T-helper 1 cell treated with Interleukin-12 subunit alpha and Interleukin-12 subunit beta and Interleukin-4 antibody, amounts not matched to agents 30 μg/mL and 1 μg/mL, for 36 hours (primary cell): ENCODE results near the gene CD81.
"Not testable (repeated sequence)": the region's sequence is repeated elsewhere in the genome, so short reads cannot be mapped to it uniquely, and the experiment has no call there.

Source experiments
- H3K27ac Mint-ChIP-seq: one replicate; pipeline ENCODE4 v1.8.0; 2021; ENCODE audit warnings: mild to moderate bottlenecking, mixed read lengths
- H3K27me3 Mint-ChIP-seq: one replicate; pipeline ENCODE4 v1.8.0; 2021; ENCODE audit warnings: low read depth, mixed read lengths
- H3K36me3 Mint-ChIP-seq: one replicate; pipeline ENCODE4 v1.8.0; 2021; ENCODE audit warnings: low read depth, mixed read lengths
- H3K4me1 Mint-ChIP-seq: one replicate; pipeline ENCODE4 v1.8.0; 2021; ENCODE audit warnings: low read depth, mixed read lengths
- H3K4me3 Mint-ChIP-seq: one replicate; pipeline ENCODE4 v1.8.0; 2021; ENCODE audit warnings: mild to moderate bottlenecking, moderate library complexity, mixed read lengths
- H3K9me3 Mint-ChIP-seq: one replicate; pipeline ENCODE4 v1.8.0; 2021; ENCODE audit warnings: mixed read lengths

The CD81 gene

DNA sequence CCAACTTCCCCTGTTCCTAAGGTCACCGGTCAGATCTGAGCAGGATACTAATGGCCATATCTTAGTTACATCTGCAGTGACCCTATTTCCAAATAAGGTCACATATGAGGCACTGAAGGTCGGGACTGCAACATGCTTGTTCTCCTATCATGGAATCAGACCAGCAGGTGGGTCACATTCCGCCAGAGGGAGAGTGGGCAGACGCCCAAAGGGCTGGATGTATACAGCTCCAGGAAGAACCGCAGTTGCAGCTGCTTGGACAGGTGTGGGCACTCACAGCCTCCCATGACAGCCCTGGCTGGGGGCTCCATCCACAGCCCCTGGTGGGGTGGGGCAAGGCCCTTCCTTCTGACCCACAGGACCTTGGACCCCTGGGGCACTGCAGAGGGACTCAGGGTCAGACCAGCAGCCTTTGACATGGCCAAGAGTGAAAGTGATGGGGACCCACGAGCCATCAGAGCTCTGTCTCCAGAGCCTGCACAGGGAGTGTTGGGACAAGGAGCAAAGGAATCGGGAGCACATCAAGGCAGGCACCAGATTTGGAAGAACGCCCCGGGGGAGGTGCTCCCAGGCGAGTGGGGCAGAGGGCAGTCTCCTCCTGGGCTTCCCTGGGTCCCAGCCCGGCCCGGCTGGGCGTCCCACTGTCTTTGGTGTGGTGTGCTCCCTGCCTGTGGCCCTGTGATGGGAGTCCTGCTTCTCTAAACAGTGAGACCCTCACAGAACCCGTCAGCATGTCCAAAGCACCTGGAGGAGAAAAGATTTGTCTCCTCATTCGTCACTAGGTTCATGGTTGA is 13.3 kb upstream of the CD81 start:
- no peaks in the 10 kb centered on the region for H3K9me3 Mint-ChIP-seq
- H3K27me3 Mint-ChIP-seq: no peaks in the 10 kb centered on the region
- no peaks in the 10 kb centered on the region for H3K36me3 Mint-ChIP-seq
- H3K4me1 Mint-ChIP-seq: no peaks in the 10 kb centered on the region
- H3K4me3 Mint-ChIP-seq: no peak overlapping the region
- no peak overlapping the region for H3K27ac Mint-ChIP-seq

DNA sequence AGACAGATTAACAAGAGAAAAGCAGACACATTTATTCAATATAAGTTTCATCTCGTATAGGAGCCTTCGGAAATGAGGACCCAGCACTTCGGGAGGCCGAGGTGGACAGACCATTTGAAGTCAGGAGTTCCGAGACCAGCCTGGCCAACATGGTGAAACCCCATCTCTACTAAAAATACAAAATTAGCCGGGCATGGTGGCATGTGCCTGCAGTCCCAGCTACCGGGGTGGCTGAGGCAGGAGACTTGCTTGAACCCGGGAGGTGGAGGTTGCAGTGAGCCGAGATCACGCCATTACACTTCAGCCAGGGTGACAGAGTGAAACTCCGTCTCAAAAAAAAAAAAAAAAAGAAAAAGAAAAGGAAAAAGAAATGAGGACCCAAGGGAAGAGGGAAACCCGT is 12.7 kb upstream of the CD81 start:
- H3K4me3 Mint-ChIP-seq, H3K27me3 Mint-ChIP-seq, H3K4me1 Mint-ChIP-seq, H3K9me3 Mint-ChIP-seq, H3K36me3 Mint-ChIP-seq, H3K27ac Mint-ChIP-seq: not testable (repeated sequence)

DNA sequence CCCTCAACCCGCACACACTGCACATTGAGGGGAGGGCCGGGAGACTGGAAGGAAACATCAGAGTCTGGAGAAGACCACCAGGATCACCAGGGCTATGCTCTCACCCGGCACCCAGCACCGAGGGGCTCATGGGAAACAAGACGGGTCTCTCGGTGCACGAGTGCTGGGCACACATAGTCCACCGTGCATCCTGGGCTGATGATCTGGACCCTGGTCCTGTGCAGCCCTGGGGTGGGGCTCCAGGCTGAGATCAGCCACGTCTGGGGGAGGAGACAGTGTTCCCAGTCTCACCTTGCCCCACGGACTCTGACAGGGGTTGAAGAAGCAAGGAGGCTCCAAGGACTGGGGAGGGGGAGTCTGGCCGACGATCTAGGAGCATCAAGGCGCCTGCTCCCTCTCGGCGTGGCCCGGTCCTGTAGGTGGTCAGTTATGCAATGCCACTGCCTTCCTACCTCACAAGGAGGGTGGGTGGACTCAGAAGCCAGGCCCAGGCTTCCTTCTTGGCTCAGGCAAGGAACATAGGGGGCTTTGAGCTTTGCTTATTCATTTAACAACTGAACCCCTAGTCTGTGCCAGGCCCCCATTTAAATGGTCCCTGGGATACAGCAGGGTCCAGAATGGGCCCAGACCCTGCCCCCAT is 11.4 kb upstream of the CD81 start:
- H3K4me1 Mint-ChIP-seq: no peaks in the 10 kb centered on the region
- no peaks in the 10 kb centered on the region for H3K9me3 Mint-ChIP-seq
- no peaks in the 10 kb centered on the region for H3K36me3 Mint-ChIP-seq
- no peak overlapping the region for H3K27ac Mint-ChIP-seq
- H3K27me3 Mint-ChIP-seq: no peaks in the 10 kb centered on the region
- H3K4me3 Mint-ChIP-seq: no peak overlapping the region

DNA sequence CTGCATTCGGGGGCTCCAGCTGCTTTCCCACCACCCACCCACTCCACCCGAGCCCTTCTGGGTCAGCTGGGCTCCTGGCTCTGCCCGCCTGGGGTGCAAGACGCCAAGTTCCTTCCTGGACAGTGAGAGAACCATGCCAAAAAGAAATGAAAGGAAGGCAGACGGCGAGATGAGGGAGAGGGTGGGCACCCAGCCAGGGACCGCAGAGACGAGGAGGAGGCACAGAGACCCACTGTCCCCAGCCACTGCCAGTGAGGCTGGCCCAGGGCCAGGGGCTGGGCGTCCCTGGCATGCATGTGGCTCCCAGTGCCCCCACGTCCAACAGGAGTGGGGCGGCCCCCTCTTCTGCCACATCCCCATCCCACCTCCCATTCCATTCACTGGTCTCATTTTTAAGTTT is 10.8 kb upstream of the CD81 start:
- Mint-ChIP-seq H3K27me3 (no peaks in the 10 kb centered on the region), H3K4me3 (no peak overlapping the region), H3K27ac (no peak overlapping the region), H3K4me1 (no peaks in the 10 kb centered on the region), H3K36me3 (no peaks in the 10 kb centered on the region), H3K9me3 (no peaks in the 10 kb centered on the region)

DNA sequence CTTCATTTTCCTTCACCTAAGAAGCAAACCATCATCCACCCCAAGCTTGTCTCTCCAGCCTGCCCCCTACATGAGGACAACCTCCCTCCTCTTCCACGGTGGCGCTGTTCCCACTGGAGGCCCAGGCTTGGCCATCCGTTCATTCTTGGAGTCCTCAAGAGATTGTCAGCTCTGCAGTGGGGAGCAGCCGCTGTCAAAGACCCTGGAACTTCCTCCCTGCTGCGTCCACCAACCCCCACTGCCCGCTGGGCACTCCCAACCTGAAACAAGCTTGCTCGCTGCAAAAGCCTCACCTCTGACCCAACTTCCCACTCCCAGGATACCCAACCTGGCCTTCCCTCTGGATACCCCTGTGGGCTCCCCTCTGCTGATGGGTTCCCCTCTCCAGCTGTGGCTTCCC is 10.4 kb upstream of the CD81 start:
- Mint-ChIP-seq H3K9me3 (no peaks in the 10 kb centered on the region), H3K4me3 (no peak overlapping the region), H3K4me1 (no peaks in the 10 kb centered on the region), H3K27ac (no peak overlapping the region), H3K27me3 (no peaks in the 10 kb centered on the region), H3K36me3 (no peaks in the 10 kb centered on the region)

DNA sequence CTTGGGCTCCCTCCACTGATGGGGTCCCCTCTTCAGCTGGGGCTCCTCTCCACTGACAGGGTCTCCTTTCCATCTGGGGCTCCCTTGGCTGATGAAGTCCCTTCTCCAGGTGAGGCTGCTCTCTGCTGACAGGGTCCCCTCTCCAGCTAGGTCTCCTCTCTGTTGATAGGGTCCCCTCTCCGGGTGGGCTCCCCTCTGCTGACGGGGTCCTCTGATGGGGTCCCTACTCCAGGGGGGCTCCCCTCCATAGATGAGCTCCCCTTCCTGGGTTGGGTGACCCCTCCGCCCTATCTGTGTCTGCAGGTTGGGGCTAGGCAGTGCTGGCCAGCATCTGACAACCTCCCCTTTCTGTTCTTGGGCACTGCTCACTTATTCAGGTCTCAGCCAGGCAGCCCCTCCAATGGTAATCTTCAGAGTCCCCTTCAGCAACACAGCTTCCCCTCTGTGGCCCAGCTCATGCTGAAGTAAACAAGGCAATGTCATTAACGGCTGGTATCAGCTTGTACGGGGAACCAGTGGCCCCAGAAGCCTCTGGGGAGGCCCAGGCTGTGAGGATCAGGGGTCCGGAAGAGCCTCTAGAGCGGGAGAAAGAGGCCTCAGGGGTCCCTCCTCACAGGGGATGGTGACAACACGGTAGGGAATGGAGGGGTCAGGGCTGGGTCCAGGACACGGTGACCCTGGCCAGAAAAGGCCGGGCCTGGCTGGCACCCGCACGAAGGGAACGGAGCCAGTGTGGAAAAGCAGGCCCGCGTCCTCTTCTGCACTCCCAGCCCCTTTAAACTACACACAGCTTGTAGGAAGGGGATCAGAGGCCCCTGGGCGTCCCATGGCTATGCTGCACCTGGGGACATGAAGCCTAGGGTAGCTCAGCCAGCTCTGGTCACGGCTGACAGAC is 9.6 kb upstream of the CD81 start:
- Mint-ChIP-seq H3K9me3 (no peaks in the 10 kb centered on the region), H3K27me3 (no peaks in the 10 kb centered on the region), H3K4me3 (no peak overlapping the region), H3K4me1 (no peaks in the 10 kb centered on the region), H3K36me3 (no peaks in the 10 kb centered on the region), H3K27ac (no peak overlapping the region)

DNA sequence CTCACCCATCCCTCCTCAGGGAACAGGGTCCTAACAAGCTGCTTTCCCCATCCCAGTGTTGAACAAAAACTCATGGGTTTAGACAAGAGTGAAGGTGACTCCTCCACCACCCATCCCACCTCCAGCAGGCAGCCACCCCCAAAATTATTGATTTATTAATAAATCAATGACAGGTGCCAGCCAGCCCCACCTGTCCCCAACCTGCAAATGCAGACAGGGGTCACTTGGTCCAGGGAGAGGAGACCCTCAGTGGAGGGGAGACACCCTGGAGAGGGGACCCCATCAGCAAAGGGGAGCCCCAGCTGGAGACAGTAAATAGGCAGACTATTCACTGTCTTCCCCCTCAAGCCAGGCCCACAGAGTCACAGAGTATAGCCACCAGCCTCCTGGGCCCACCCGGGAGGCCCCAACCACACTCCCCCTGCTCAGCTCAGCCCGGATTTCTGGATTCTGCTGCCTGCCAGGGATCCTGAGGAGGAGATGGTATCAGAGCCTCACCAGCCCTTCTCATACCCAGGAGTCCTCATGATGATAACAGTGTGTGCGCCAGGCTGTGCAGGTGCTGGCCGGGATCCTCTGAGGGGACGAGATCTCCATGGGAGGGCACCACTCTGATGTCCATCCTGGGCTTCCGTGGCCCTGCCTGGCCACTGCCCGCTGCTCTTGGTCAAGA is 8.8 kb upstream of the CD81 start:
- Mint-ChIP-seq H3K27me3 (no peaks in the 10 kb centered on the region), H3K36me3 (no peaks in the 10 kb centered on the region), H3K4me3 (no peak overlapping the region), H3K4me1 (no peaks in the 10 kb centered on the region), H3K9me3 (no peaks in the 10 kb centered on the region), H3K27ac (no peak overlapping the region)

DNA sequence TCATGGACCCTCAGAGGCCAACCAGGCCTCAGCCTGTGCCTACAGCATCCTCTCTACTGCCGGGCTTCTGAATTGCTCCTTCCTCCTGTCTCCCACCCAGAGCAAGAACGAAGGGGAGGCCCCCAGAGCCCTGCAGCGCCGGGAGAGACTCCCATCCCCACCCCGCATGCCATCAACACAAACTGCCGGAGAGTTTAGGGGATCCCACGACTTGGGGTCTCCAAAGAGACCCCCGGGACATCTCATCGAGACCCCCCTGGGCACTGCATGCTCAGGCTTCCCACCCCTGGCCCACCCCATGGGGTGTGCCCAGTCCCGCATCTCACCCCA is 8.3 kb upstream of the CD81 start:
- Mint-ChIP-seq H3K4me3 (no peak overlapping the region), H3K9me3 (no peaks in the 10 kb centered on the region), H3K4me1 (no peaks in the 10 kb centered on the region), H3K36me3 (no peaks in the 10 kb centered on the region), H3K27ac (no peak overlapping the region), H3K27me3 (no peaks in the 10 kb centered on the region)

DNA sequence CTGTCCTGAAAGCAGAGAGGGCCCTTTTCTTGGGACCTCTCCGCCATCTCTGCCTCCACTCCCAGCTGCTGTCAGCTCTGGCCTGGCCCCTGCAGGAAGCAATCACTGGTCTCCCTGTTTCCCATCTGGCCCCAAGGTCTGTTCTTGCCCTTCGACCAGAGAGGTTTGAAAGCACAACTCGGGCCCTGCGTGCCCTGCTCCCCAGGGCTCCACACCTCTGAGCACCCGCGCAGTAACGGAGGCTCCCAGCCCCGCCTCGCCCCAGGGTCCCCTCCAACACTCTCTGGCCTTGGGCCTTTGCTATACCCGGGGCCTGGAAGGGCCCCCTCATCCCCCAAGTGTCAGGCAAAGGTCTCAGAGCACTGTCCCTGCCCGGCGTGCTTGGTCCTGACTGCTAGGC is 7.8 kb upstream of the CD81 start:
- H3K36me3 Mint-ChIP-seq: no peaks in the 10 kb centered on the region

DNA sequence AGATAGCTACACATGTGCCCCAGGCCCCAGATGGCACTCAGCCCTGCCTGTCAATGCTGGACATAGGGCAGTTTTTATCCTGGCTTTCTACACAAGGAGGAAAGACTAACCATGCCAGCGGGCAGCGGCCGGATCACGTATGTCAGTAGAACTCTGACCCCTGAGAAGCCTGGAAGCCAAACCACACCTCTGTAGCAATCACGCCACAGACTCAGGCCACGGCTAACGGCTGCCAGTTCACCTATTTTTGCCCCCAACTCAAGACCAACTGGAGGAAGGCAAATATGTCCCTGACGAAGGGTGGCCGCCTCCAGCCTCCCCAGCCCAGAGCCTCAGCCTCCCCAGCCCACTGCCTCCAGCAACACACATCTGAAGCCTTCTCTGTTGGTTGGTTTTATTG is 7.2 kb upstream of the CD81 start:
- no peaks in the 10 kb centered on the region for H3K9me3 Mint-ChIP-seq
- H3K27ac Mint-ChIP-seq: no peak overlapping the region
- H3K27me3 Mint-ChIP-seq: no peaks in the 10 kb centered on the region
- H3K4me3 Mint-ChIP-seq: no peak overlapping the region
- no peaks in the 10 kb centered on the region for H3K36me3 Mint-ChIP-seq
- H3K4me1 Mint-ChIP-seq: no peaks in the 10 kb centered on the region

More for the DNA sequence above, 7.8 kb upstream of the CD81 start:
- H3K4me3 Mint-ChIP-seq: no peak overlapping the region
- no peaks in the 10 kb centered on the region for H3K27me3 Mint-ChIP-seq
- H3K4me1 Mint-ChIP-seq: no peaks in the 10 kb centered on the region
- no peaks in the 10 kb centered on the region for H3K9me3 Mint-ChIP-seq
- H3K27ac Mint-ChIP-seq: no peak overlapping the region

DNA sequence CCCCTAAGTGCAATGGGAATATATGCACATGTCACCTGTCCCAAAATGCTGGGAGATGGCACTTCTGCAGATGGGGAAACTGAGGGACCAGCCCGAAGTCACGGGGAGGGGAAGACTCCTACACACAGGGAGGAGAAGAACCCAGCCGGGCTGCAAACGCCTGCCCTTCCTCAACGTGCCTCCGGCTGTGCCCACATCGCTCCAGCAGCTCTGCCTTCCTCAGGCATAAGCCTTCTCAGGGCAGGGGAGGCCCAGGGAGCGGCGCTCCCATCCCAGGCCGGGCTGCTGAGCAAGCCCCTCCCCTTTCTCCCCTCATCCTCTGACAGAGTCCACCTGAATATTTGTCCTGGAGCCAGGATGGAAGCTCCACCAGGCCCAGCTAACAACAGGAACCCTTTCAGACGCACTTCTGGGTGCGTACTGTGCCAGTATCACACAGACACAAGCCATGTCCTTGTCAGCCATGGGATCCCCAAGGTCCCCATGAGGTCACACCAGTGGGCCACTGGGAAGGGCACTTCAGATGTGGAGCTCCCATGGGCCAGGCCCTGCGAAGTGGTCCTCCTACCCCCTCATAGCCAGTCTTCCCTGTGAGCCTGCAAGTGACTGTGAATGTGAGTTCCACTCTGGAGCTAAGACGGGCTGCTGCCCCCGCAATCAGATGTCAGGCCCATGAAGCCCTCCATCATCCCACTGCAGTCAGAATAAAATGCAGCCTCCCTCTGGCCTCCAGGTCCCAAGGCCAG is 2.5 kb upstream of the CD81 start:
- Mint-ChIP-seq H3K9me3 (no peaks in the 10 kb centered on the region), H3K4me3 (no peak overlapping the region), H3K4me1 (peaks cover 7% of the 10 kb centered on the region), H3K36me3 (no peaks in the 10 kb centered on the region), H3K27ac (no peak overlapping the region), H3K27me3 (no peaks in the 10 kb centered on the region)

DNA sequence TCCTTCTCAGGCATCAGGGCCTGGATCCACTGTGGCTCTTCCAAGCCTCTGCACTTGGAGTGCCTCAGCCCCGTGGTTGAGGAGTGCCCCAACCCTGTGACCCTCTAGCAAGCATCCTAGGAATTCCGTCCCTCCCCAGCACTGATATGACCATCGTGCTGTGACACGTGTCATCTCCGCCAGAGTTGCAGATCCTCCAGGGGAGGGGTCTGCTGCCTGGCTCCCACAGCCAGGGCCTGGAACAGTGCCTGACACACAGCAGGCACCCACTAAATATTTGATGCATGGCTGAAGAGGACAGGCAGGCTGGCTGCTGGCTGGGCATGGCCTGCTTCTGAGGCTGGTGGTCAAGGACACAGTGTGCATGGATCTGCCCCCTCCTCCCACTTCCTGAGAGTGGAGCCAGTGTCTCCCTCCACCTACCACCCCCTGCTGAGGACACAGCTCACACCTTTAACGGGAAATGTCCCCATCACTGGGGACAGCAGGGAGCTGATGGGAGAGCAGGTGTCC is 1.7 kb upstream of the CD81 start:
- Mint-ChIP-seq H3K9me3 (no peaks in the 10 kb centered on the region), H3K4me1 (peaks cover 7% of the 10 kb centered on the region), H3K27me3 (no peaks in the 10 kb centered on the region), H3K27ac (peak overlapping the region; percentile 24), H3K4me3 (peak overlapping the region; percentile 16), H3K36me3 (no peaks in the 10 kb centered on the region)

DNA sequence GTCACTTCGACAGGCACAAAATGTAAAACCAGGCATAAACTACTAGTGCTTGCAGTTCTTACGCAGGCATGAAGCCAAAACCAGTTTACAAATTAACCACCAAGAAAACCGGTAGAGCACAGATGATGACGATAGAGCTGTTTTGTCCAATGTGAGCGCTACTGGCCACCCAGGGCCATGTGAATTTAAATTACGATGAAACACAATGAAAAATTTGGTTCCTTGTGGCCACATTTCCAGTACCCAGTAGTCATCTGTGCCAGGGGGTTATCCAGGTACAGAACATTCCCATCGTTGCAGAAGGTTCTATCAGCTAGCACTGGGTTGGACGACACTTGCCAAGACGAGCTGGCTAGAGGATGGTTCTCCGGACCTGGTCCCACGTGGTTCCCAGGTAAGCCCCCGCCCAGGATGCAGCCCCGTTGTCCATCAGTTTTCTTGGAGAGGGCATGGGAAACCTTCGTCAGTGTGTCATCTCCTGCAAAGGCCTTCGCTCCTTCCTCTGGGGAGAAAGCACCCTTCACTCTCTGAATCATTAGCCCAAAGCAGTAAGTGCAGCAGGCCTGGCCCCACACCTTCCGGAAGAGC is 1.1 kb upstream of the CD81 start:
- Mint-ChIP-seq H3K4me1 (peaks cover 7% of the 10 kb centered on the region), H3K9me3 (no peaks in the 10 kb centered on the region), H3K27me3 (no peaks in the 10 kb centered on the region), H3K4me3 (peak overlapping the region; percentile 48), H3K36me3 (no peaks in the 10 kb centered on the region), H3K27ac (peak overlapping the region; percentile 31)
